Measurements from ENCODE around the gene ZNF784. TPM values are rescaled to one million over a fixed set of nuclear protein-coding genes. Genes with fewer than 3 reads are reported as not detected.

Gene ZNF784
- total and polyA plus RNA-seq, 2 of the 13 experiments (the other 11 are each of a cell fraction or from before 2014, with no cell fraction given): 4.1 to 4.2 TPM

GRCh38 chr19:55640577-55641425, 16.4 kb upstream of the ZNF784 start, which contains the start of gene ZNF580 (continued):
- no peak; the same call in 1 of the 2 replicates for TF ChIP-seq ZSCAN5A (CRISPR knock-in tag; IDR thresholded peaks at IDR 0.05; ENCODE audit: borderline replicate concordance)
- TF ChIP-seq, protein P1, sequence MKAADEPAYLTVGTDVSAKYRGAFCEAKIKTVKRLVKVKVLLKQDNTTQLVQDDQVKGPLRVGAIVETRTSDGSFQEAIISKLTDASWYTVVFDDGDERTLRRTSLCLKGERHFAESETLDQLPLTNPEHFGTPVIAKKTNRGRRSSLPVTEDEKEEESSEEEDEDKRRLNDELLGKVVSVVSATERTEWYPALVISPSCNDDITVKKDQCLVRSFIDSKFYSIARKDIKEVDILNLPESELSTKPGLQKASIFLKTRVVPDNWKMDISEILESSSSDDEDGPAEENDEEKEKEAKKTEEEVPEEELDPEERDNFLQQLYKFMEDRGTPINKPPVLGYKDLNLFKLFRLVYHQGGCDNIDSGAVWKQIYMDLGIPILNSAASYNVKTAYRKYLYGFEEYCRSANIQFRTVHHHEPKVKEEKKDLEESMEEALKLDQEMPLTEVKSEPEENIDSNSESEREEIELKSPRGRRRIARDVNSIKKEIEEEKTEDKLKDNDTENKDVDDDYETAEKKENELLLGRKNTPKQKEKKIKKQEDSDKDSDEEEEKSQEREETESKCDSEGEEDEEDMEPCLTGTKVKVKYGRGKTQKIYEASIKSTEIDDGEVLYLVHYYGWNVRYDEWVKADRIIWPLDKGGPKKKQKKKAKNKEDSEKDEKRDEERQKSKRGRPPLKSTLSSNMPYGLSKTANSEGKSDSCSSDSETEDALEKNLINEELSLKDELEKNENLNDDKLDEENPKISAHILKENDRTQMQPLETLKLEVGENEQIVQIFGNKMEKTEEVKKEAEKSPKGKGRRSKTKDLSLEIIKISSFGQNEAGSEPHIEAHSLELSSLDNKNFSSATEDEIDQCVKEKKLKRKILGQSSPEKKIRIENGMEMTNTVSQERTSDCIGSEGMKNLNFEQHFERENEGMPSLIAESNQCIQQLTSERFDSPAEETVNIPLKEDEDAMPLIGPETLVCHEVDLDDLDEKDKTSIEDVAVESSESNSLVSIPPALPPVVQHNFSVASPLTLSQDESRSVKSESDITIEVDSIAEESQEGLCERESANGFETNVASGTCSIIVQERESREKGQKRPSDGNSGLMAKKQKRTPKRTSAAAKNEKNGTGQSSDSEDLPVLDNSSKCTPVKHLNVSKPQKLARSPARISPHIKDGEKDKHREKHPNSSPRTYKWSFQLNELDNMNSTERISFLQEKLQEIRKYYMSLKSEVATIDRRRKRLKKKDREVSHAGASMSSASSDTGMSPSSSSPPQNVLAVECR (CRISPR knock-in tag; IDR thresholded peaks at IDR 0.05; ENCODE audit: borderline replicate concordance): no peak; the same call in 1 of the 2 replicates
- TF ChIP-seq AFF4 (CRISPR knock-in tag; IDR thresholded peaks at IDR 0.05): no peak
- TF ChIP-seq MAFG (CRISPR knock-in tag; IDR thresholded peaks at IDR 0.05): no peak
- TF ChIP-seq AGO2 (optimal IDR thresholded peaks at IDR 0.05; ENCODE audit: low read depth, low read length): peak; percentile 91
- TF ChIP-seq ZFP90 (CRISPR knock-in tag; IDR thresholded peaks at IDR 0.05; ENCODE audit: borderline replicate concordance): no peak
- TF ChIP-seq ZNF354B (CRISPR knock-in tag; IDR thresholded peaks at IDR 0.05): no peak
- 0 out of 2 replicates have a peak, but pooled peaks have one; percentile 23 for TF ChIP-seq ARNT2 (CRISPR knock-in tag; IDR thresholded peaks at IDR 0.05; ENCODE audit: low read depth)
- TF ChIP-seq MTA3 (CRISPR knock-in tag; IDR thresholded peaks at IDR 0.05): no peak
- no peak for TF ChIP-seq ZNF24 (IDR thresholded peaks at IDR 0.05)
- TF ChIP-seq NFATC3 (CRISPR knock-in tag; IDR thresholded peaks at IDR 0.05): 0 out of 2 replicates have a peak, but pooled peaks have one; percentile 10
- no peak for TF ChIP-seq ONECUT2 (CRISPR knock-in tag; IDR thresholded peaks at IDR 0.05)
- TF ChIP-seq SCMH1 (CRISPR knock-in tag; IDR thresholded peaks at IDR 0.05; ENCODE audit: borderline replicate concordance): no peak
- TF ChIP-seq U2AF2 (IDR thresholded peaks at IDR 0.05; ENCODE audit: low read depth, low read length): no peak
- no peak for TF ChIP-seq DNMT3B (CRISPR knock-in tag; conservative IDR thresholded peaks at IDR 0.05)
- no peak for TF ChIP-seq CCDC6 (CRISPR knock-in tag; IDR thresholded peaks at IDR 0.05)
- no peak for TF ChIP-seq ZMYM3 (CRISPR knock-in tag; IDR thresholded peaks at IDR 0.05)
- 0 out of 2 replicates have a peak, but pooled peaks have one; percentile 16 for TF ChIP-seq BATF2 (CRISPR knock-in tag; IDR thresholded peaks at IDR 0.05)

All from HepG2 (cell line).